ENCODE data around the gene PRKCA.

DNA sequence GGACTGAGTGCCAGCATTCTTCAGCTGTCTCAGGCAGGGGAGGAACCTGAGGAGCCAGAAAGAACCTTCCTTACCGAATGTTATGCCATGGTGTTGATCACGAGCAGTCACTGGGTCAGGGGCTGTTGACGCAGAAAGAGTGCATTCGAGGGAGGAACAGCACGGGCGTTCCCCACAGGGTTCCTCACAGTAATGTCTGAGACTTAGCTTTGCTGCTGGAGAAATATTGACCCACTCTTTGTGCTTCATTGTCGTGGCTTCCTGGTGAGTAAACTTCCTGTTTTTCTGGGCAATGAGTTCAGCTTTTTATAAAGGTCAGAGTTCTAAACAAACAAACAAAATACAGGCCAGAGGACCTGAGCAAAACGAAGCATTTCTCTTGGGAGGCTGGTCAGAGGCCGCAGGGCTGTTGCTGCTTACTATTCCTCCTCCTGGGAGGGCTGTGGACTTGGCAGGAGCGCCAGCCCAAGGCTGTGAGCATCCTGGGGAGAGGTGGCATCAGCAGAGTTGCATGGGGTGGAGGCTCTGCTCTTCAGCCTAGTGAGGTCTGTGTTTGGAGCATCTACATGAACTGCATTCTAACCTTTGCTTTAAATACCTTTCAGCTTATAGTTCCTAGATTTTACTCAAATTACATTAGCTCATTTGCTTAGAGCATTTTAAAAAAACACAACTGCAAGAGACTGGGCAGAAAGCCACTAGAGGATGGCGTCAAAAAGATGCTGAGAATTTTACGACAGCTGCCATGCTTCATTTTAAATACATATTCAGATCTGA is 389.4 kb downstream of the PRKCA start:
- TF ChIP-seq, protein P1, sequence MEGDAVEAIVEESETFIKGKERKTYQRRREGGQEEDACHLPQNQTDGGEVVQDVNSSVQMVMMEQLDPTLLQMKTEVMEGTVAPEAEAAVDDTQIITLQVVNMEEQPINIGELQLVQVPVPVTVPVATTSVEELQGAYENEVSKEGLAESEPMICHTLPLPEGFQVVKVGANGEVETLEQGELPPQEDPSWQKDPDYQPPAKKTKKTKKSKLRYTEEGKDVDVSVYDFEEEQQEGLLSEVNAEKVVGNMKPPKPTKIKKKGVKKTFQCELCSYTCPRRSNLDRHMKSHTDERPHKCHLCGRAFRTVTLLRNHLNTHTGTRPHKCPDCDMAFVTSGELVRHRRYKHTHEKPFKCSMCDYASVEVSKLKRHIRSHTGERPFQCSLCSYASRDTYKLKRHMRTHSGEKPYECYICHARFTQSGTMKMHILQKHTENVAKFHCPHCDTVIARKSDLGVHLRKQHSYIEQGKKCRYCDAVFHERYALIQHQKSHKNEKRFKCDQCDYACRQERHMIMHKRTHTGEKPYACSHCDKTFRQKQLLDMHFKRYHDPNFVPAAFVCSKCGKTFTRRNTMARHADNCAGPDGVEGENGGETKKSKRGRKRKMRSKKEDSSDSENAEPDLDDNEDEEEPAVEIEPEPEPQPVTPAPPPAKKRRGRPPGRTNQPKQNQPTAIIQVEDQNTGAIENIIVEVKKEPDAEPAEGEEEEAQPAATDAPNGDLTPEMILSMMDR (IDR thresholded peaks at IDR 0.05) = no peak
- no peak for TF ChIP-seq POLR2A (IDR thresholded peaks at IDR 0.05)
